Measurements from ENCODE around the gene PINLYP. TPM values are rescaled to one million over a fixed set of nuclear protein-coding genes. Genes with fewer than 3 reads are reported as not detected.

The PINLYP gene
- polyA plus RNA-seq, 3 donors, result 0.83 to 1.3 (median 0.93) TPM

DNA sequence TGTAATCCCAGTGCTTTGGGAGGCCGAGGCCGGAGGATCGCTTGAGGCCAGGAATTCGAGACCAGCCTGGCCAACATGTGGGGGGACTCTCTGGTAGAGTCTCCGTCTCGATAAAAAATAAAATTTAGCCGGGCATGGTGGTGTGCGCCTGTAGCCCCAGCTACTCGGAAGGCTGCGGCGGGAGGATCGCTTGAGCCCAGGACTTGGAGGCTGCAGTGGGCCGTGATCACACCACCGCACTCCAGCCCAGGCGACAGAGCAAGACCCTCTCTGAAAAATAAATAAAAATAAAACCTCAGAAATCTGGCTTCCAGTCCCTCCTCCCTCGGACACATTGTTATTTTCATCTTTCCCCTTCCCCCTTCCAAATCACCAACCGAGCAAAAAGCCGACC is 20.0 kb downstream of the PINLYP start:
- Histone ChIP-seq H3K4me1 (ENCODE audit: control insufficient read depth in 1 of 2, insufficient read depth in 2 of 2, low read length in 2 of 2) (peaks cover 31 to 35% of the 10 kb centered on the region in 2 donors), H3K4me2 (replicated peaks; ENCODE audit: extremely low read depth, low read length, poor library complexity, severe bottlenecking) (peak overlapping the region; percentile 92), H3K27me3 (ENCODE audit: control insufficient read depth in 2 of 2, insufficient read depth in 2 of 2, low read length in 2 of 2) (no peaks in the 10 kb centered on the region), H3K36me3 (replicated peaks in 1 of 2; ENCODE audit: control insufficient read depth in 1 of 2, insufficient read depth in 2 of 2, low read length in 2 of 2) (peaks cover 37 to 55% of the 10 kb centered on the region in 2 donors), H2AFZ (ENCODE audit: insufficient read depth, low read depth, low read length, poor library complexity, severe bottlenecking) (peak overlapping the region; percentile 66), H3K27ac (ENCODE audit: low read depth in 1 of 2, low read length in 2 of 2) (peak overlapping the region; percentile 93 to 99), H3K79me2 (ENCODE audit: insufficient read depth, low read length) (peaks cover 35% of the 10 kb centered on the region), H3K9me3 (replicated peaks in 1 of 2; ENCODE audit: control insufficient read depth in 1 of 2, insufficient read depth in 1 of 2, low read length in 2 of 2) (no peaks in the 10 kb centered on the region), H4K20me1 (ENCODE audit: insufficient read depth, low read length) (peaks cover 15% of the 10 kb centered on the region), H3K9ac (ENCODE audit: insufficient read depth, low read length, poor library complexity, severe bottlenecking) (peak overlapping the region; percentile 94), H3K4me3 (replicated peaks in 1 of 3; ENCODE audit: low read depth in 2 of 3, low read length in 3 of 3) (peak overlapping the region; percentile 51 to 91 (median 73))
- Mint-ChIP-seq H3K9me3 (no peaks in the 10 kb centered on the region), H3K27ac (peak overlapping the region; percentile 98 to 100 (median 99)), H3K4me3 (peak overlapping the region; percentile 97 to 98), H3K27me3 (ENCODE audit: low read depth in 3 of 3) (peaks cover 0 to 3% (median 0%) of the 10 kb centered on the region in 3 donors), H3K4me1 (peaks cover 27% of the 10 kb centered on the region), H3K36me3 (peaks cover 40 to 52% of the 10 kb centered on the region in 2 donors)
- DNase-seq, result no peak
- intact Hi-C loops (cut with micrococcal nuclease), result loop anchor here (2.0 to 10.0 kb wide), 3 partner anchors 41 to 69 kb away; partner anchors contain the start of genes ETHE1 (in 1 of the 2) and ZNF575 (in 1 of the 2)
- 2% methylated on average over 17 of the region's 18 CpGs for WGBS (ENCODE audit: insufficient coverage)
- TF ChIP-seq, protein P1, sequence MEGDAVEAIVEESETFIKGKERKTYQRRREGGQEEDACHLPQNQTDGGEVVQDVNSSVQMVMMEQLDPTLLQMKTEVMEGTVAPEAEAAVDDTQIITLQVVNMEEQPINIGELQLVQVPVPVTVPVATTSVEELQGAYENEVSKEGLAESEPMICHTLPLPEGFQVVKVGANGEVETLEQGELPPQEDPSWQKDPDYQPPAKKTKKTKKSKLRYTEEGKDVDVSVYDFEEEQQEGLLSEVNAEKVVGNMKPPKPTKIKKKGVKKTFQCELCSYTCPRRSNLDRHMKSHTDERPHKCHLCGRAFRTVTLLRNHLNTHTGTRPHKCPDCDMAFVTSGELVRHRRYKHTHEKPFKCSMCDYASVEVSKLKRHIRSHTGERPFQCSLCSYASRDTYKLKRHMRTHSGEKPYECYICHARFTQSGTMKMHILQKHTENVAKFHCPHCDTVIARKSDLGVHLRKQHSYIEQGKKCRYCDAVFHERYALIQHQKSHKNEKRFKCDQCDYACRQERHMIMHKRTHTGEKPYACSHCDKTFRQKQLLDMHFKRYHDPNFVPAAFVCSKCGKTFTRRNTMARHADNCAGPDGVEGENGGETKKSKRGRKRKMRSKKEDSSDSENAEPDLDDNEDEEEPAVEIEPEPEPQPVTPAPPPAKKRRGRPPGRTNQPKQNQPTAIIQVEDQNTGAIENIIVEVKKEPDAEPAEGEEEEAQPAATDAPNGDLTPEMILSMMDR (IDR thresholded peaks at IDR 0.05), result no peak

DNA sequence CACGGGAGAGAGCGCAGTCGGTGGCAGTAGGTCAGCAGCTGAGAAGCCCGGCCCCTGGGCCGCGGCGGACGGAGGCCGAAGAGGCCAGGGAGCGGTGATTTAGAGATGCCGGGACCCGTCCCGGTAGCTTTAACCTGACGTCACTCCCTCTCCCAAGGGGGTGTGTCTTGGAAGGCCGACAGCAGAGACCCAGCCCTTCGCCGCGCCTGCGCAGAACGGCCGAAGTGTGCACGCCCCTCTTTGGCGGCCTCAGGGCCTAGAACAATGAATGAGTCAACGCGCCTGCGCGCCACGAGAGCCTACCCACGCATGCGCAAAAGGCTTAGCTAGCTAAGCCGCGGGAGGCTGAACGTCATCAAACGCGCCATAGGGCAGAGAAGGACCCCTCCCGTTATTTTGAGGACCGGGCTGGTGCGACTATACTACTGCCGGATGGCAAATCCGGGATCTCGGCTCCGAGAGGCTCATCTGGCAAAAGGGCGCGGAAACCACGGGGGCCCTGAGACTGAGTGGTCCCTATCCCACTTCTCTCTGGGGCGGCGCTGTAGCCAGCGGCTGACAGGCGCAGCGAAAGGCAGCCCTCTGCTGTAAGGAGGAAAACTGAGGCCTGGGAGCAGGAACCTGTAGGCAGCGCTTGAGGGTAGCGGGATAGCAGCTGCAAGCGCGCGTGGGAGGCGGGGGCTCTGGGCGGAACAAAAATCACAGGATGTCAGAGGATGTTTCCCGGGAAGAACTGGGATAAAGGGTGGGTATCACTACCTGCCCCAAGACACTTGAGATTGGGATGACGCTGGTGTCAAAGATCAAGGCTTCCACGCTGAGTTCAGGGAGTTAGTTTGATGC is 20.6 kb downstream of the PINLYP start, which contains the start of the genes IRGQ and ZNF576:
IRGQ (minus strand) TSS at position 136 of the 843 bp plus-strand sequence. CDS start 796 bp downstream, outside the sequence.
ZNF576 (plus strand) TSS at position 597 of the 843 bp plus-strand sequence. CDS start 514 bp downstream, outside the sequence.
- peak; percentile 100 for DNase-seq
- peaks cover 35% of the 10 kb centered on the region for H3K79me2 ChIP-seq (ENCODE audit: insufficient read depth, low read length)
- H3K36me3 ChIP-seq (replicated peaks in 1 of 2; ENCODE audit: control insufficient read depth in 1 of 2, insufficient read depth in 2 of 2, low read length in 2 of 2), result peaks cover 33 to 60% of the 10 kb centered on the region in 2 donors
- H3K36me3 Mint-ChIP-seq, result peaks cover 36 to 47% of the 10 kb centered on the region in 2 donors
- no peaks in the 10 kb centered on the region for H3K9me3 Mint-ChIP-seq
- peak within 1 kb of the TSS; percentile 94 for H3K9ac ChIP-seq (ENCODE audit: insufficient read depth, low read length, poor library complexity, severe bottlenecking)
- H3K4me1 Mint-ChIP-seq, result peaks cover 27% of the 10 kb centered on the region
- H4K20me1 ChIP-seq (ENCODE audit: insufficient read depth, low read length), result peaks cover 13% of the 10 kb centered on the region
- H3K4me3 ChIP-seq (replicated peaks in 1 of 3; ENCODE audit: low read depth in 2 of 3, low read length in 3 of 3), result peak within 1 kb of the TSS; percentile 71 to 91 (median 73)
- H3K4me2 ChIP-seq (replicated peaks; ENCODE audit: extremely low read depth, low read length, poor library complexity, severe bottlenecking), result peak within 1 kb of the TSS; percentile 92
- peak within 1 kb of the TSS; percentile 98 to 100 (median 99) for H3K27ac Mint-ChIP-seq
- H3K27ac ChIP-seq (ENCODE audit: low read depth in 1 of 2, low read length in 2 of 2), result peak within 1 kb of the TSS; percentile 93 to 99
- H3K27me3 ChIP-seq (ENCODE audit: control insufficient read depth in 2 of 2, insufficient read depth in 2 of 2, low read length in 2 of 2), result no peaks in the 10 kb centered on the region
- peaks cover 31 to 35% of the 10 kb centered on the region in 2 donors for H3K4me1 ChIP-seq (ENCODE audit: control insufficient read depth in 1 of 2, insufficient read depth in 2 of 2, low read length in 2 of 2)
- H3K4me3 Mint-ChIP-seq, result peak within 1 kb of the TSS; percentile 98
- peak within 1 kb of the TSS; percentile 87 for H2AFZ ChIP-seq (ENCODE audit: insufficient read depth, low read depth, low read length, poor library complexity, severe bottlenecking)
- TF ChIP-seq, protein P1 (IDR thresholded peaks at IDR 0.05), result no peak
- intact Hi-C loops (cut with micrococcal nuclease), result loop anchor here (1.0 to 10.0 kb wide), 6 partner anchors 21 to 69 kb away; partner anchors contain the start of genes PINLYP (in 2 of the 2), XRCC1 (in 2 of the 2), ZNF575 (in 2 of the 2) and ETHE1 (in 1 of the 2)
- no peaks in the 10 kb centered on the region for H3K27me3 Mint-ChIP-seq (ENCODE audit: low read depth in 3 of 3)
- under 1% methylated on average over 56 of the region's 60 CpGs for WGBS (ENCODE audit: insufficient coverage)
- no peaks in the 10 kb centered on the region for H3K9me3 ChIP-seq (replicated peaks in 1 of 2; ENCODE audit: control insufficient read depth in 1 of 2, insufficient read depth in 1 of 2, low read length in 2 of 2)

All from CD14-positive monocyte (primary cell).